Measurements from ENCODE around the gene DCAF5. TPM values are rescaled to one million over a fixed set of nuclear protein-coding genes. Genes with fewer than 3 reads are reported as not detected.

Gene DCAF5
- polyA plus RNA-seq, 3 donors from 2014 or later, result 68.7 to 121 (median 71.6) TPM

GRCh38 chr14:69154779-69155178, 1.9 kb upstream of the DCAF5 start:
- peaks cover 22 to 23% of the 10 kb centered on the region in 2 donors for H3K4me1 Mint-ChIP-seq
- DNase-seq, result no peak
- H3K27ac Mint-ChIP-seq, result no peak overlapping the region
- H3K9me3 Mint-ChIP-seq, result no peaks in the 10 kb centered on the region
- peak overlapping the region in 3 of 5 donors; percentile 8 to 30 (median 17) for H3K4me3 Mint-ChIP-seq
- peaks cover 0 to 15% (median 6%) of the 10 kb centered on the region in 3 donors for H3K27me3 Mint-ChIP-seq (ENCODE audit: low read depth in 3 of 3)
- peaks cover 0 to 3% (median 0%) of the 10 kb centered on the region in 3 donors for H3K36me3 Mint-ChIP-seq

- Mint-ChIP-seq H3K4me3 (peak overlapping the region; percentile 88 to 97 (median 95)), H3K27me3 (ENCODE audit: low read depth in 3 of 3) (peaks cover 0 to 15% (median 6%) of the 10 kb centered on the region in 3 donors), H3K9me3 (no peaks in the 10 kb centered on the region), H3K36me3 (peaks cover 0 to 3% (median 0%) of the 10 kb centered on the region in 3 donors), H3K4me1 (peaks cover 31 to 32% of the 10 kb centered on the region in 2 donors), H3K27ac (peak overlapping the region; percentile 87 to 99 (median 95))
- DNase-seq, result peak in 1 of 3 donors; percentile 13
Measured at GRCh38 chr14:69153873-69154270, 953 bp upstream of the DCAF5 start.

- H3K4me3 Mint-ChIP-seq, result peak overlapping the region; percentile 88 to 97 (median 95)
- peaks cover 35 to 38% of the 10 kb centered on the region in 2 donors for H3K4me1 Mint-ChIP-seq
- no peaks in the 10 kb centered on the region for H3K9me3 Mint-ChIP-seq
- H3K36me3 Mint-ChIP-seq, result peaks cover 0 to 3% (median 0%) of the 10 kb centered on the region in 3 donors
- peak; percentile 93 to 95 (median 95) for DNase-seq
- H3K27me3 Mint-ChIP-seq (ENCODE audit: low read depth in 3 of 3), result peaks cover 0 to 15% (median 6%) of the 10 kb centered on the region in 3 donors
- peak overlapping the region; percentile 87 to 99 (median 95) for H3K27ac Mint-ChIP-seq
Measured at GRCh38 chr14:69153152-69153872, 393 bp upstream of the DCAF5 start.

- Mint-ChIP-seq H3K27ac (peak overlapping the region; percentile 84 to 96 (median 93)), H3K4me3 (peak overlapping the region; percentile 88 to 94 (median 92)), H3K27me3 (ENCODE audit: low read depth in 3 of 3) (peaks cover 0 to 15% (median 6%) of the 10 kb centered on the region in 3 donors), H3K4me1 (peaks cover 43 to 47% of the 10 kb centered on the region in 2 donors), H3K9me3 (no peaks in the 10 kb centered on the region), H3K36me3 (peaks cover 0 to 5% (median 3%) of the 10 kb centered on the region in 3 donors)
- DNase-seq, result peak in 2 of 3 donors; percentile 66 to 71
Measured at GRCh38 chr14:69152181-69152901, 578 bp downstream of the DCAF5 start.

- Mint-ChIP-seq H3K27me3 (ENCODE audit: low read depth in 3 of 3) (peaks cover 0 to 15% (median 6%) of the 10 kb centered on the region in 3 donors), H3K9me3 (no peaks in the 10 kb centered on the region), H3K4me1 (peaks cover 48 to 54% of the 10 kb centered on the region in 2 donors), H3K27ac (peak overlapping the region; percentile 84 to 96 (median 93)), H3K36me3 (peaks cover 0 to 5% (median 3%) of the 10 kb centered on the region in 3 donors), H3K4me3 (peak overlapping the region; percentile 88 to 94 (median 92))
- peak; percentile 78 to 79 (median 79) for DNase-seq
Measured at GRCh38 chr14:69151458-69152180, 1.3 kb downstream of the DCAF5 start.

- H3K27ac Mint-ChIP-seq, result peak overlapping the region; percentile 84 to 94 (median 92)
- peaks cover 0 to 5% (median 3%) of the 10 kb centered on the region in 3 donors for H3K36me3 Mint-ChIP-seq
- peaks cover 61 to 71% of the 10 kb centered on the region in 2 donors for H3K4me1 Mint-ChIP-seq
- peak overlapping the region; percentile 86 to 94 (median 91) for H3K4me3 Mint-ChIP-seq
- peaks cover 0 to 14% (median 6%) of the 10 kb centered on the region in 3 donors for H3K27me3 Mint-ChIP-seq (ENCODE audit: low read depth in 3 of 3)
- H3K9me3 Mint-ChIP-seq, result no peaks in the 10 kb centered on the region
- no peak for DNase-seq
Measured at GRCh38 chr14:69149461-69150244, 3.3 kb downstream of the DCAF5 start.

GRCh38 chr14:69142101-69142500, 10.8 kb downstream of the DCAF5 start:
- H3K27me3 Mint-ChIP-seq (ENCODE audit: low read depth in 3 of 3), result peaks cover 0 to 2% (median 0%) of the 10 kb centered on the region in 3 donors
- peak overlapping the region in 1 of 6 donors; percentile 11 for H3K27ac Mint-ChIP-seq
- DNase-seq, result no peak
- peaks cover 0 to 4% (median 0%) of the 10 kb centered on the region in 3 donors for H3K36me3 Mint-ChIP-seq
- H3K4me1 Mint-ChIP-seq, result peaks cover 63 to 89% of the 10 kb centered on the region in 2 donors
- no peaks in the 10 kb centered on the region for H3K9me3 Mint-ChIP-seq
- peak overlapping the region in 1 of 5 donors; percentile 10 for H3K4me3 Mint-ChIP-seq

GRCh38 chr14:69141550-69141949, 11.4 kb downstream of the DCAF5 start:
- DNase-seq, result no peak
- H3K9me3 Mint-ChIP-seq, result no peaks in the 10 kb centered on the region
- no peak overlapping the region for H3K4me3 Mint-ChIP-seq
- H3K27me3 Mint-ChIP-seq (ENCODE audit: low read depth in 3 of 3), result peaks cover 0 to 2% (median 0%) of the 10 kb centered on the region in 3 donors
- peak overlapping the region in 2 of 6 donors; percentile 1 to 60 for H3K27ac Mint-ChIP-seq
- H3K36me3 Mint-ChIP-seq, result peaks cover 0 to 4% (median 0%) of the 10 kb centered on the region in 3 donors
- H3K4me1 Mint-ChIP-seq, result peaks cover 62 to 85% of the 10 kb centered on the region in 2 donors

- Mint-ChIP-seq H3K27ac (no peak overlapping the region), H3K4me1 (peaks cover 56 to 82% of the 10 kb centered on the region in 2 donors), H3K4me3 (no peak overlapping the region), H3K9me3 (no peaks in the 10 kb centered on the region), H3K36me3 (peaks cover 0 to 4% (median 0%) of the 10 kb centered on the region in 3 donors), H3K27me3 (ENCODE audit: low read depth in 3 of 3) (peaks cover 0 to 2% (median 0%) of the 10 kb centered on the region in 3 donors)
- no peak for DNase-seq
Measured at GRCh38 chr14:69139743-69140142, 13.2 kb downstream of the DCAF5 start.

- Mint-ChIP-seq H3K27ac (peak overlapping the region in 3 of 6 donors; percentile 7 to 76 (median 53)), H3K36me3 (peaks cover 0 to 4% (median 0%) of the 10 kb centered on the region in 3 donors), H3K27me3 (ENCODE audit: low read depth in 3 of 3) (peaks cover 0 to 2% (median 0%) of the 10 kb centered on the region in 3 donors), H3K4me1 (peaks cover 69 to 84% of the 10 kb centered on the region in 2 donors), H3K4me3 (peak overlapping the region in 1 of 5 donors; percentile 9), H3K9me3 (no peaks in the 10 kb centered on the region)
- no peak for DNase-seq
Measured at GRCh38 chr14:69137843-69138535, 14.9 kb downstream of the DCAF5 start.

GRCh38 chr14:69137416-69137815, 15.5 kb downstream of the DCAF5 start:
- DNase-seq, result no peak
- Mint-ChIP-seq H3K4me3 (no peak overlapping the region), H3K27me3 (ENCODE audit: low read depth in 3 of 3) (peaks cover 0 to 2% (median 0%) of the 10 kb centered on the region in 3 donors), H3K36me3 (peaks cover 0 to 4% (median 0%) of the 10 kb centered on the region in 3 donors), H3K27ac (peak overlapping the region in 4 of 6 donors; percentile 36 to 68 (median 44)), H3K4me1 (peaks cover 69 to 84% of the 10 kb centered on the region in 2 donors), H3K9me3 (no peaks in the 10 kb centered on the region)

GRCh38 chr14:69135133-69135532, 17.8 kb downstream of the DCAF5 start:
- no peak overlapping the region for H3K27ac Mint-ChIP-seq
- peaks cover 0 to 4% (median 0%) of the 10 kb centered on the region in 3 donors for H3K36me3 Mint-ChIP-seq
- DNase-seq, result no peak
- H3K27me3 Mint-ChIP-seq (ENCODE audit: low read depth in 3 of 3), result no peaks in the 10 kb centered on the region
- no peak overlapping the region for H3K4me3 Mint-ChIP-seq
- peaks cover 72 to 89% of the 10 kb centered on the region in 2 donors for H3K4me1 Mint-ChIP-seq
- H3K9me3 Mint-ChIP-seq, result no peaks in the 10 kb centered on the region

Data from immature natural killer cell (primary cell).